Small intestine (tissue), 7 donors: ENCODE data around the gene SDF2. TPM values are rescaled to one million over a fixed set of nuclear protein-coding genes. Genes with fewer than 3 reads are reported as not detected.
"Not testable (repeated sequence)": the region's sequence is repeated elsewhere in the genome, so short reads cannot be mapped to it uniquely, and the experiment has no call there.

ENCODE experiments used
- DNase-seq, 2 donors: peaks; one replicate each; pipeline versions ENCODE4 v3.0.0 to v3.0.0-alpha.2; 2013
- FAIRE-seq: peaks from 2 replicates; lab custom pipeline; 2012; peaks lifted over from hg19 to GRCh38; lab: Jason Lieb, UNC
- H3K27ac ChIP-seq, 3 donors: one replicate each; pipeline ENCODE4 v1.5.1; 2013; ENCODE audit warnings: low read length in 2 of 3, mild to moderate bottlenecking in 2 of 3, control low read depth in 1 of 3, inconsistent platforms in 1 of 3, low read depth in 1 of 3, moderate library complexity in 1 of 3
- H3K27me3 ChIP-seq, 3 donors: one replicate each; pipeline ENCODE4 v1.6.1; 2013; ENCODE audit warnings: low read length in 3 of 3, inconsistent platforms in 1 of 3; ENCODE audit not compliant: control insufficient read depth in 3 of 3, insufficient read depth in 3 of 3
- H3K36me3 ChIP-seq, 3 donors: one replicate each; pipeline ENCODE4 v1.6.1; 2013; ENCODE audit warnings: low read length in 3 of 3, inconsistent platforms in 1 of 3, low read depth in 1 of 3, mild to moderate bottlenecking in 1 of 3, moderate library complexity in 1 of 3; ENCODE audit not compliant: control insufficient read depth in 3 of 3, insufficient read depth in 2 of 3
- H3K4me1 ChIP-seq, 3 donors: one replicate each; pipeline ENCODE4 v1.6.1; 2013; ENCODE audit warnings: low read length in 2 of 3, inconsistent platforms in 1 of 3, low read depth in 1 of 3, mild to moderate bottlenecking in 1 of 3, moderate library complexity in 1 of 3; ENCODE audit not compliant: control insufficient read depth in 3 of 3, insufficient read depth in 2 of 3
- H3K4me3 ChIP-seq, 3 donors: one replicate each; pipeline ENCODE4 v1.5.1; 2013; ENCODE audit warnings: low read length in 3 of 3, control low read depth in 1 of 3, inconsistent platforms in 1 of 3, low read depth in 1 of 3, mild to moderate bottlenecking in 1 of 3, moderate library complexity in 1 of 3
- H3K9me3 ChIP-seq, 2 donors: one replicate each; pipeline ENCODE4 v1.6.1; 2013; ENCODE audit warnings: low read depth in 1 of 2, low read length in 1 of 2; ENCODE audit not compliant: control insufficient read depth in 2 of 2, insufficient read depth in 1 of 2
- WGBS, 3 donors: extraction: QIAGEN DNeasy Blood & Tissue Kit; methylation state at CpG; one replicate each; pipeline ENCODE4 v1.1.7; 2013; 5-methylcytosine and 5-hydroxymethylcytosine counted together
- polyA plus RNA-seq, 4 donors: library from polyadenylated mRNA; stranded (reverse) in 3 of 4; unstranded in 1 of 4; fragments of 200-250 nt in 3 of 4; fragments of 120-200 nt in 1 of 4; gene quantifications; one replicate each; pipeline versions ENCODE4 v1.2.1 to v1.2.3, GENCODE V29; 2013
- donor health status: healthy with polysubstance abuse.
- donor health status: control.
- donor health status: control.
- donor health status: Bipolar disorder and iron deficiency.
- donor health status: healthy.

The SDF2 gene
- polyA plus RNA-seq, 4 donors = 45.4 to 61.8 (median 49.6) TPM

DNA sequence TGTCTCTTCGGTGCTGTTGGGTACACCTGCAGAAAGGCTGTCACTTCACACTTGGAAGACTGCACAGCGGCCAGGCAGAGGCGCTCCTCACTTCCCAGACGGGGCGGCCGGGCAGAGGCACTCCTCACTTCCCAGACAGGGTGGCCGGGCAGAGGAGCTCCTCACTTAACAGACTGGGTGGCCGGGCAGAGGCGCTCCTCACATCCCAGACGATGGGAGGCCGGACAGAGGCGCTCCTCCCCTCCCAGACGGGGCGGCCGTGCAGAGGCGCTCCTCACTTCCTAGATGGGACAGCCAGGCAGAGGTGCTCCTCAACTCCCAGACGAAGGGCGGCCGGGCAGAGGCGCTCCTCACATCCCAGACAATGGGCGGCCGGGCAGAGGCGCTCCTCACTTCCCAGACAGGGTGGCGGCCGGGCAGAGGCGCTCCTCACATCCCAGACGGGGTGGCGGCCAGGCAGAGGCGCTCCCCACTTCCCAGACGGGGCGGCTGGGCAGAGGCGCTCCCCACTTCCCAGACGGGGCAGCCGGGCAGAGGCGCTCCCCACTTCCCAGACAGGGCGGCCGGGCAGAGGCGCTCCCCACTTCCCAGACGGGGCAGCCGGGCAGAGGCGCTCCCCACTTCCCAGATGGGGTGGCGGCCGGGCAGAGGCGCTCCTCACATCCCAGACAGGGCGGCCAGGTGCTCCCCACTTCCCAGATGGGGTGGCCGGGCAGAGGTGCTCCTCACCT lies 2.8 kb downstream of the SDF2 start:
- FAIRE-seq, H3K27ac ChIP-seq, H3K4me3 ChIP-seq, H3K4me1 ChIP-seq, DNase-seq, H3K9me3 ChIP-seq, H3K27me3 ChIP-seq: not testable (repeated sequence)
- peaks cover 4 to 39% (median 4%) of the 10 kb centered on the region in 3 donors for H3K36me3 ChIP-seq
- WGBS, 3 donors = 96 to 99% (median 97%) methylated on average over 32 to 46 of the region's 46 CpGs

- not testable (repeated sequence) for H3K4me1 ChIP-seq, H3K4me3 ChIP-seq, DNase-seq, H3K27ac ChIP-seq, FAIRE-seq, H3K9me3 ChIP-seq, H3K27me3 ChIP-seq
- peaks cover 4 to 43% (median 4%) of the 10 kb centered on the region in 3 donors for H3K36me3 ChIP-seq
- 93 to 98% (median 93%) methylated on average over 5 of the region's 8 CpGs for WGBS, 3 donors
These were observed 3.4 kb downstream of the SDF2 start for GRCh38 chr17:28658342-28658741.

DNA sequence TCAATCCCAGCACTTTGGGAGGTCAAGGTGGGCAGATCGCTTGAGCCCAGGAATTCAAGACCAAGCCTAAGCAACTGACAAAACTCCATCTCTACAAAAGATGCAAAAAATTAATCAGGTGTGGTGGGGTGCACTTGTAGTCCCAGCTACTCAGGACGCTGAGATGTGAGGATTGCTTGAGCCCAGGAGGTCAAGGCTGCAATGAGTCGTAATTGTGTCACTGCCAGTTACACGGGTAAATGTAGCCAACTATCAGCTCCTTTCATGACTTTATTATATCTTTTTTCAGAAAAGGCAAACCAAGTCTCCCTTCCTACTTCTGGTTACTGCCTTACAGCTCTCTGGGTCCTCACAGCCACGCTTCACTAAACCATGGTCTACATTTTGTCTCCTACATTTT lies 4.0 kb downstream of the SDF2 start:
- H3K4me3 ChIP-seq = no peak overlapping the region
- peaks cover 0 to 9% of the 10 kb centered on the region in 2 donors for H3K9me3 ChIP-seq
- no peaks in the 10 kb centered on the region for H3K27me3 ChIP-seq
- FAIRE-seq (no peak), DNase-seq (no peak)
- peaks cover 4 to 43% (median 7%) of the 10 kb centered on the region in 3 donors for H3K36me3 ChIP-seq
- H3K27ac ChIP-seq = no peak overlapping the region
- peaks cover 0 to 4% (median 3%) of the 10 kb centered on the region in 3 donors for H3K4me1 ChIP-seq
- WGBS, 3 donors = 83 to 91% (median 89%) methylated on average over 5 of the region's 5 CpGs

GRCh38 chr17:28655160-28655559 lies 6.5 kb downstream of the SDF2 start:
- Histone ChIP-seq H3K36me3 (peaks cover 7 to 58% (median 7%) of the 10 kb centered on the region in 3 donors), H3K27ac (no peak overlapping the region), H3K27me3 (no peaks in the 10 kb centered on the region), H3K9me3 (peaks cover 0 to 9% of the 10 kb centered on the region in 2 donors), H3K4me3 (no peak overlapping the region), H3K4me1 (no peaks in the 10 kb centered on the region)
- 94 to 99% (median 98%) methylated on average over 5 of the region's 5 CpGs for WGBS, 3 donors
- no peak for DNase-seq
- FAIRE-seq = no peak

GRCh38 chr17:28648698-28649097 lies 13.0 kb downstream of the SDF2 start:
- WGBS, 3 donors = 87 to 95% (median 93%) methylated on average over 2 of the region's 2 CpGs
- Histone ChIP-seq H3K4me3 (no peak overlapping the region), H3K27ac (no peak overlapping the region), H3K4me1 (peaks cover 0 to 18% (median 2%) of the 10 kb centered on the region in 3 donors), H3K27me3 (no peaks in the 10 kb centered on the region), H3K9me3 (no peaks in the 10 kb centered on the region), H3K36me3 (peaks cover 3 to 29% (median 4%) of the 10 kb centered on the region in 3 donors)
- DNase-seq (no peak), FAIRE-seq (no peak)

DNA sequence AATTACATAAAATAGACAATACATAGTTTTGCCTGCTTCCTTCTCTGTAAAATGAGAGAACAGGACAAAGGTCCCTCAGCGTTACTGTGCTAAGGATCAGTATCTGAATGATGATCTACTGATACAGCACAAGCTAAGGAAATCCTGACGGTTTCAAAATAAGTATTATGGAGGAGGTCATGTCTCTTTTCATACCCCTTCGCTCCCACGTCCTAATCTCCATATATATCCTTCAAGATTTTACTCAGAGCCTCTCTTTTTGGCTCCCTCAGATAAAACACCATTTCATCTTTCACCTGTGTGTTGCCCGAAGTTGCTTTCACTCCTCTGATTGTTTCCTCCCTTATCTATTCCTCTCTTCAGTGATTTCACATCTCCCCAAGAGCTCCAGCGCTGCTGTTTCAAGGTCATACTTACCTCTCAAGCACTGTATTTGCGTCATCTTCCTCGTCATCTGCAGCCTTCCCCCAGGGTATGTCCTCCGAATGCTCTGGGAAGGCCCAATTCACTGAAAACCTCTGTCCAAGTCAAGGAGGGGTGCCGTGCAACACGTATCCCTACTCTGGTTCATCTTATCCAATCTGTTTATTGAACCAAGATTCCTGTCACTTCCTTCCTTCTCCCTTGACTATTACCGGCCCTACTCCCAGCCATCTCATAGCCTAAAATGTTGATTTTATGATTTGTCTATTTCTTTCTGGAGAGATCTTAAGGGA lies 15.5 kb downstream of the SDF2 start:
- 23 to 45% (median 35%) methylated on average over 12 of the region's 12 CpGs for WGBS, 3 donors
- H3K4me3 ChIP-seq = peak overlapping the region in 1 of 3 donors; percentile 1
- H3K4me1 ChIP-seq = peaks cover 2 to 26% (median 7%) of the 10 kb centered on the region in 3 donors
- no peaks in the 10 kb centered on the region for H3K9me3 ChIP-seq
- DNase-seq (peak; percentile 64 to 68), FAIRE-seq (no peak)
- no peaks in the 10 kb centered on the region for H3K27me3 ChIP-seq
- H3K36me3 ChIP-seq = peaks cover 7 to 35% (median 8%) of the 10 kb centered on the region in 3 donors
- peak overlapping the region; percentile 85 to 96 (median 94) for H3K27ac ChIP-seq

DNA sequence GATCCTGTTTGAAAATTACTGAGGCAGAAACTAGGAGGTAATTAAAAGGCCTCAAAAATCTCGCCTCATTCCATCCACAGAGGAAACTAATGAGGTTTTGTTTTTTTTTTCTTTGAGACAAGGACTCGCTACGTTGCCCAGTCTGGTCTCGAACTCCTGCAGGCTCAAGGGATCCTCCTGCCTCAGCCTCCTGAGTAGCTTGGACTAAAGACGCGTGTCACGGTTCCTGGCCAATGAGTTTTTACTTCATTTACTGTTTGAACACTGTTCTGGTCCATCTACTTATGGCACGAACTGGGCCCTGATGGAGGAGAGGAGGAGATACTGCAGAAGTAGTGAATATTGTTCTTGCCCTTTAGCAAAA lies 16.1 kb downstream of the SDF2 start:
- H3K36me3 ChIP-seq = peaks cover 5 to 34% (median 11%) of the 10 kb centered on the region in 3 donors
- peak overlapping the region; percentile 53 to 81 (median 70) for H3K4me3 ChIP-seq
- no peak for FAIRE-seq
- 8 to 21% (median 15%) methylated on average over 8 of the region's 8 CpGs for WGBS, 3 donors
- H3K27ac ChIP-seq = peak overlapping the region; percentile 85 to 96 (median 94)
- H3K9me3 ChIP-seq = no peaks in the 10 kb centered on the region
- DNase-seq = peak; percentile 23 to 42
- H3K4me1 ChIP-seq = peaks cover 2 to 26% (median 7%) of the 10 kb centered on the region in 3 donors
- no peaks in the 10 kb centered on the region for H3K27me3 ChIP-seq

GRCh38 chr17:28644787-28645575 lies 16.7 kb downstream of the SDF2 start, which contains the start of gene BLTP2:
BLTP2 (minus strand) TSS chr17:28645158; CDS start chr17:28645056, 102 bp downstream.
- Histone ChIP-seq H3K9me3 (no peaks in the 10 kb centered on the region), H3K27me3 (no peaks in the 10 kb centered on the region), H3K36me3 (peaks cover 5 to 34% (median 11%) of the 10 kb centered on the region in 3 donors), H3K4me3 (peak within 1 kb of the TSS; percentile 70 to 96 (median 82)), H3K27ac (peak within 1 kb of the TSS; percentile 85 to 96 (median 94)), H3K4me1 (peaks cover 2 to 26% (median 7%) of the 10 kb centered on the region in 3 donors)
- 0 to 1% (median 1%) methylated on average over 61 to 89 of the region's 89 CpGs for WGBS, 3 donors
- FAIRE-seq (no peak), DNase-seq (peak; percentile 97 to 98)
